Measurements from ENCODE around the gene MT1E. TPM values are rescaled to one million over a fixed set of nuclear protein-coding genes. Genes with fewer than 3 reads are reported as not detected.

Gene MT1E
- total RNA-seq, 1 experiment from 2014 or later, result 25.9 TPM

DNA sequence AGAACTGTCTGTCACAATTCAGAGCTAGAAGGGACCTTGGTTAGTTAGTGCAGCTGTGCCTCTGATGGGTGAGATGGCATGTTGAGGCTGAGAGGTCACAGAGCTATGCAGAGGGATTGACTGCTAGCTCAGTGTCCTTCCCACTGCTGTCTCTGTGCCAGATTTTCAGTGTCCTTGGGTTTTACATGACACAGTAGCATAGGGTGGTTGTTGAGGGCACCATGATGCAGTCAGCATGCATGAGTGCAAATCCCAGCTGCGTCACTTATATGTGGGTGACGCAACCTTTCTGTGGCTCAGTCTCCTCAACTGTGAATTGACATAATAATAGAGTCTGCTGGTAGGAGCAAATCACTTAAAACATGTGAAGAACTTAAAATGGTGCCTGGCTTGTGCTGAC lies 15.6 kb downstream of the MT1E start:
- Histone ChIP-seq H3K79me2 (ENCODE audit: insufficient read depth, low read length) (no peaks in the 10 kb centered on the region), H2BK120ac (ENCODE audit: low read depth, low read length, poor library complexity, severe bottlenecking) (no peak overlapping the region), H2AFZ (ENCODE audit: low read length) (no peak overlapping the region), H3T11ph (ENCODE audit: low read length) (no peak overlapping the region), H3K14ac (ENCODE audit: insufficient read depth, low read length) (no peak overlapping the region), H3K4me2 (ENCODE audit: insufficient read depth, insufficient read length, low read length) (no peak overlapping the region), H2AK5ac (ENCODE audit: insufficient read length, low read length) (no peak overlapping the region), H3K56ac (ENCODE audit: insufficient read length, low read depth, low read length) (no peak overlapping the region), H2BK5ac (ENCODE audit: insufficient read length, low read length) (no peak overlapping the region), H3K23ac (ENCODE audit: insufficient read length, low read depth, low read length) (no peak overlapping the region), H3K23me2 (ENCODE audit: insufficient read length, low read depth, low read length, poor library complexity, severe bottlenecking) (peaks cover 6% of the 10 kb centered on the region), H3K4ac (ENCODE audit: low read depth, low read length) (no peak overlapping the region), H3K27ac (ENCODE audit: insufficient read length, low read depth, low read length) (no peak overlapping the region), H3K27me3 (ENCODE audit: insufficient read depth, low read length) (peaks cover 87% of the 10 kb centered on the region), H4K5ac (ENCODE audit: insufficient read length, low read depth, low read length) (no peak overlapping the region), H2BK12ac (ENCODE audit: insufficient read length, low read depth, low read length) (no peak overlapping the region), H3K79me1 (ENCODE audit: insufficient read depth, low read depth, low read length, poor library complexity, severe bottlenecking) (no peaks in the 10 kb centered on the region), H3K9ac (ENCODE audit: extremely low read depth, insufficient read length, low read length) (no peak overlapping the region), H3K9me3 (ENCODE audit: control insufficient read depth, low read depth, low read length) (no peaks in the 10 kb centered on the region), H4K8ac (replicated peaks; ENCODE audit: insufficient read length, low read depth, low read length) (no peak overlapping the region), H2BK20ac (ENCODE audit: low read depth, low read length, poor library complexity, severe bottlenecking) (no peak overlapping the region), H4K91ac (ENCODE audit: insufficient read length, low read depth, low read length) (no peak overlapping the region), H4K20me1 (ENCODE audit: control insufficient read depth, insufficient read depth, insufficient read length) (no peaks in the 10 kb centered on the region), H3K18ac (ENCODE audit: insufficient read length, low read depth, low read length) (no peak overlapping the region), H3K4me1 (ENCODE audit: insufficient read depth, low read length) (no peaks in the 10 kb centered on the region), H2BK15ac (ENCODE audit: low read depth, low read length) (no peak overlapping the region)
- no peak for DNase-seq
- TF ChIP-seq, protein P1, sequence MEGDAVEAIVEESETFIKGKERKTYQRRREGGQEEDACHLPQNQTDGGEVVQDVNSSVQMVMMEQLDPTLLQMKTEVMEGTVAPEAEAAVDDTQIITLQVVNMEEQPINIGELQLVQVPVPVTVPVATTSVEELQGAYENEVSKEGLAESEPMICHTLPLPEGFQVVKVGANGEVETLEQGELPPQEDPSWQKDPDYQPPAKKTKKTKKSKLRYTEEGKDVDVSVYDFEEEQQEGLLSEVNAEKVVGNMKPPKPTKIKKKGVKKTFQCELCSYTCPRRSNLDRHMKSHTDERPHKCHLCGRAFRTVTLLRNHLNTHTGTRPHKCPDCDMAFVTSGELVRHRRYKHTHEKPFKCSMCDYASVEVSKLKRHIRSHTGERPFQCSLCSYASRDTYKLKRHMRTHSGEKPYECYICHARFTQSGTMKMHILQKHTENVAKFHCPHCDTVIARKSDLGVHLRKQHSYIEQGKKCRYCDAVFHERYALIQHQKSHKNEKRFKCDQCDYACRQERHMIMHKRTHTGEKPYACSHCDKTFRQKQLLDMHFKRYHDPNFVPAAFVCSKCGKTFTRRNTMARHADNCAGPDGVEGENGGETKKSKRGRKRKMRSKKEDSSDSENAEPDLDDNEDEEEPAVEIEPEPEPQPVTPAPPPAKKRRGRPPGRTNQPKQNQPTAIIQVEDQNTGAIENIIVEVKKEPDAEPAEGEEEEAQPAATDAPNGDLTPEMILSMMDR (conservative IDR thresholded peaks at IDR 0.05), result no peak
- no peaks in the 10 kb centered on the region; a peak in 1 of 5 replicates for H3K9me3 Mint-ChIP-seq
- WGBS (ENCODE audit: extremely low coverage, insufficient read length, low lambda C conversion rate), result no CpG with 5 or more reads among the region's 2 CpGs
- no peak overlapping the region for H3K4me3 Mint-ChIP-seq
- H3K4me1 Mint-ChIP-seq, result peaks cover 19 to 31% of the 10 kb centered on the region in 2 experiments
- H3K36me3 Mint-ChIP-seq (ENCODE audit: insufficient read depth in 1 of 3, low read depth in 3 of 3), result no peaks in the 10 kb centered on the region; a peak in 1 of 7 replicates
- H3K27me3 Mint-ChIP-seq (ENCODE audit: low read depth), result peaks cover 99% of the 10 kb centered on the region
- H3K27ac Mint-ChIP-seq, result no peak overlapping the region

All from H9 (cell line).